ENCODE measurements around the gene PTPRU. TPM values are rescaled to one million over a fixed set of nuclear protein-coding genes. Genes with fewer than 3 reads are reported as not detected.

Gene PTPRU
- total and polyA plus RNA-seq, 7 donors, result 14.5 to 51.4 (median 25.6) TPM

DNA sequence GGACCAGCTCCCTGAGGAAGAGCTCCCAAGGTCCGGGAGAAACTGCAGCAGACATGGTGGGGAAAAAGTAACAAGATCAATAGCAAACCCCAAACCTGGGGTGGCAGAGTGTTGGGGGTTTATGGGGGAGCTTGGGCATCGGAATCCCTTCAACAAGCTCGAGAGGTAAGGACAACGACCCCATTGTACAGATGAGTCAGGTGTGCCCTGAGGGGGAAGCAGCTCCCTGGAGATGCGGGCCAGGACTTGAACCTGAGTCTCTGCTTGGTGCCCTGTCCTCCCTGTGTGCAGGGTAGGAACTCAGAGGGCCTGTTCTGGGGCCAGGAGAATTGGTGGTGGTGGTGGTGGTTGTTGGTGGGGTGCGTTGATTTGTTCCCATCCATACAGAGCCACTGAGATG lies 125.4 kb downstream of the PTPRU start:
- peaks cover 0 to 23% (median 0%) of the 10 kb centered on the region in 3 donors for H3K27me3 ChIP-seq (ENCODE audit: insufficient read depth in 3 of 3, low read length in 2 of 3)
- intact Hi-C loops (cut with DNase I), result no loop called here
- H3K9me3 ChIP-seq, result no peaks in the 10 kb centered on the region
- TF ChIP-seq, protein P1, sequence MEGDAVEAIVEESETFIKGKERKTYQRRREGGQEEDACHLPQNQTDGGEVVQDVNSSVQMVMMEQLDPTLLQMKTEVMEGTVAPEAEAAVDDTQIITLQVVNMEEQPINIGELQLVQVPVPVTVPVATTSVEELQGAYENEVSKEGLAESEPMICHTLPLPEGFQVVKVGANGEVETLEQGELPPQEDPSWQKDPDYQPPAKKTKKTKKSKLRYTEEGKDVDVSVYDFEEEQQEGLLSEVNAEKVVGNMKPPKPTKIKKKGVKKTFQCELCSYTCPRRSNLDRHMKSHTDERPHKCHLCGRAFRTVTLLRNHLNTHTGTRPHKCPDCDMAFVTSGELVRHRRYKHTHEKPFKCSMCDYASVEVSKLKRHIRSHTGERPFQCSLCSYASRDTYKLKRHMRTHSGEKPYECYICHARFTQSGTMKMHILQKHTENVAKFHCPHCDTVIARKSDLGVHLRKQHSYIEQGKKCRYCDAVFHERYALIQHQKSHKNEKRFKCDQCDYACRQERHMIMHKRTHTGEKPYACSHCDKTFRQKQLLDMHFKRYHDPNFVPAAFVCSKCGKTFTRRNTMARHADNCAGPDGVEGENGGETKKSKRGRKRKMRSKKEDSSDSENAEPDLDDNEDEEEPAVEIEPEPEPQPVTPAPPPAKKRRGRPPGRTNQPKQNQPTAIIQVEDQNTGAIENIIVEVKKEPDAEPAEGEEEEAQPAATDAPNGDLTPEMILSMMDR (IDR thresholded peaks at IDR 0.05), result no peak
- no peak overlapping the region for H3K27ac ChIP-seq
- H3K4me1 ChIP-seq, result no peaks in the 10 kb centered on the region
- no peaks in the 10 kb centered on the region for H3K36me3 ChIP-seq (ENCODE audit: insufficient read depth in 1 of 2, low read depth in 1 of 2)
- ATAC-seq (no peak), DNase-seq (no peak)
- H3K4me3 ChIP-seq, result no peak overlapping the region
- WGBS, 3 donors, result 82 to 87% (median 86%) methylated on average over 6 of the region's 6 CpGs

DNA sequence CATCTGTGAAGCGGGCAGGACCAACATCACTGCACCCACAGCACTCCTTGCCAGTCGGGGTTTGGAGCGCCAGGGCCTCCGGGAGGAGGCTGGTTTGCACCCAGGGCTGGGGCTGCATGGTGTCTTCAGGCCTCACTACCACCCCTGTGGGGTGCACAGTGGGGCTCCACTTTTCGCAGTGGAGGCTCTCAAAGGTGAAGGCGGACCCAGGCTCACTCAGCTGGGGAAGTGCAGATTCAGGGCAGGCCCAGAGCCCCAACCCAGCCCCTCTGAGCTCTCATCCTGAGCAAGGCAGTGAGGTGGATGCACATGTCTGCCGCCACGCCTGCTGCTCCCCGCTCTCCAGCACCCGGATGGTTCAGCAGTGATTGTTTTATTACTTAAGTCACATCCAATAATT lies 125.8 kb downstream of the PTPRU start:
- H3K27ac ChIP-seq, result no peak overlapping the region
- no peak overlapping the region for H3K4me3 ChIP-seq
- ATAC-seq (no peak), DNase-seq (no peak)
- 84 to 92% (median 88%) methylated on average over 9 to 10 of the region's 10 CpGs for WGBS, 3 donors
- TF ChIP-seq, protein P1 (IDR thresholded peaks at IDR 0.05), result no peak
- peaks cover 0 to 23% (median 0%) of the 10 kb centered on the region in 3 donors for H3K27me3 ChIP-seq (ENCODE audit: insufficient read depth in 3 of 3, low read length in 2 of 3)
- H3K36me3 ChIP-seq (ENCODE audit: insufficient read depth in 1 of 2, low read depth in 1 of 2), result no peaks in the 10 kb centered on the region
- intact Hi-C loops (cut with DNase I), result no loop called here
- no peaks in the 10 kb centered on the region for H3K9me3 ChIP-seq
- no peaks in the 10 kb centered on the region for H3K4me1 ChIP-seq

DNA sequence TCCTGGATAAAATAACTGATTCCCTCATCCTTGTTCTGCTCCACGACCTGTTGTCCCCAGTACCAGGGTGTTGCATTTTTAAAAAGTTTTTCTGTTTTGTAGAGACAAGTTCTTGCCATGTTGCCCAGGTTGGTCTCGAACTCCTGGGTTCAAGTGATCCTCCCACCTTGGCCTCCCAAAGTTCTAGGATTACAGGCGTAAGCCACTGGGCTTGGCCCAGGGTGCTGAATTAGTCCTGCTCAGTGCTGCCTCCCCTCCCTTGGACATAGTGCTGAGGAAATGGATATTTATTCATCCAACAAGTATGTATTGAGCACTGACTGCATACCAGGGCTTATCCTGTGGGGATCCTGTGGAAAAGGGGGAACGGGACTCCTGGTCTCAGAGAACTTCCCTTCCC lies 126.4 kb downstream of the PTPRU start:
- 86 to 88% (median 87%) methylated on average over 4 of the region's 4 CpGs for WGBS, 3 donors

DNA sequence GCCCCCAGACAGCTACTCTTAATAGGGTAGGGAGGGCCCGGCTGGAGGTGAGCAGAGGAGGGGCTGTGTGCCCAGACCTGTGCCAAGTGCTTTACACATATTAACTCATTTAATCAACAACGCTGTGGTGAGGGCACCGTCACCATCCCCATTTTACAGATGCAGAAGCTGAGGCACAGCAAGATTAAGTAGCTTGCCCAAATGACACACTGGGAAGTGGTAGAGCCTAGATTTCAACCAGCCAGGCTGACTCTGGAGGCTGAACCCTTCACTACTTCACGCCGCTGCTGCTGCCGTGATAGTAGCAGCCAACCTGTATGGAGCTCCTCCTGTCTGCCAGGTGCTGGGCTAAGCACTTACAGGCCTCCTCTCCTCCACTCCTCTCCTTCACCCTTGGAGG lies 127.2 kb downstream of the PTPRU start:
- no peak for DNase-seq
- 90 to 93% (median 92%) methylated on average over 6 of the region's 6 CpGs for WGBS, 3 donors
- intact Hi-C loops (cut with DNase I), result no loop called here
- no peak overlapping the region for H3K27ac ChIP-seq
- no peaks in the 10 kb centered on the region for H3K9me3 ChIP-seq
- no peaks in the 10 kb centered on the region for H3K36me3 ChIP-seq (ENCODE audit: insufficient read depth in 1 of 2, low read depth in 1 of 2)
- peaks cover 0 to 15% (median 0%) of the 10 kb centered on the region in 3 donors for H3K27me3 ChIP-seq (ENCODE audit: insufficient read depth in 3 of 3, low read length in 2 of 3)
- ATAC-seq, result no peak
- no peak overlapping the region for H3K4me3 ChIP-seq
- TF ChIP-seq, protein P1 (IDR thresholded peaks at IDR 0.05), result no peak
- H3K4me1 ChIP-seq, result no peaks in the 10 kb centered on the region

More for the DNA sequence above, 126.4 kb downstream of the PTPRU start:
- no peak for DNase-seq
- intact Hi-C loops (cut with DNase I), result no loop called here
- no peak overlapping the region for H3K27ac ChIP-seq
- no peak for ATAC-seq
- TF ChIP-seq, protein P1 (IDR thresholded peaks at IDR 0.05), result no peak
- no peak overlapping the region for H3K4me3 ChIP-seq
- peaks cover 0 to 23% (median 0%) of the 10 kb centered on the region in 3 donors for H3K27me3 ChIP-seq (ENCODE audit: insufficient read depth in 3 of 3, low read length in 2 of 3)
- no peaks in the 10 kb centered on the region for H3K4me1 ChIP-seq
- no peaks in the 10 kb centered on the region for H3K36me3 ChIP-seq (ENCODE audit: insufficient read depth in 1 of 2, low read depth in 1 of 2)
- H3K9me3 ChIP-seq, result no peaks in the 10 kb centered on the region

DNA sequence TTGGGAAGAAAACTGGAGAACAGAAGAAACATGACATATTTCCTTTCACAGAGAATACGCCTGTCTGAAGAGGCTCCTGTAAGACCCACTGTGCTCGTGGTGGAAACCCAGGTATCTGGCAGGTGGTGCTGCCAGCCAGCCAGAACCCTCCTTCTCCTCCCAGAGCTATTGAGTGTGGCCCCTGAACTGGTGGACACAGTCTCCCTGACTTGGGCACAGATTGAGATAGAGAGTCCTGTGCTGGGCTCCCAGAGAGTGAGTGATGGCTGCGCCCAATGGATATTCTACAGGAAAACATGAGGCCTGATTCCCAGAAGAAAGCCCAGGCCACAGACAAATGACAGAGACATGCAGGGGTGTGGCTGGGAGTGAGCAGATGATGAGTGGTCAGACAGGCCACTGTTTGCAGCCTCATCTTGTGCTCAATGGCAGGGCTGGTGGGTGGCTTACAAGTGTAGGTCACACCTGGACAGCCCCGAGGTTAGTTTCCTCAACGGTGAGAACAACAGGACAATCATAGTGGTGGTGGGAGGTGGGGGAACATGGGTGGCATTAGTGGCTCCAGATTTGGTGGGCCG lies 127.9 kb downstream of the PTPRU start:
- Histone ChIP-seq H3K36me3 (ENCODE audit: insufficient read depth in 1 of 2, low read depth in 1 of 2) (no peaks in the 10 kb centered on the region), H3K4me1 (no peaks in the 10 kb centered on the region), H3K27me3 (ENCODE audit: insufficient read depth in 3 of 3, low read length in 2 of 3) (peaks cover 0 to 13% (median 0%) of the 10 kb centered on the region in 3 donors), H3K9me3 (no peaks in the 10 kb centered on the region), H3K27ac (no peak overlapping the region), H3K4me3 (no peak overlapping the region)
- DNase-seq (no peak), ATAC-seq (no peak)
- intact Hi-C loops (cut with DNase I), result no loop called here
- TF ChIP-seq, protein P1 (IDR thresholded peaks at IDR 0.05), result no peak
- 87 to 92% (median 89%) methylated on average over 6 of the region's 6 CpGs for WGBS, 3 donors
